H9 (cell line): ENCODE measurements around the gene BCAS1. TPM values are rescaled to one million over a fixed set of nuclear protein-coding genes. Genes with fewer than 3 reads are reported as not detected.

Experiments
- DNase-seq: peaks from one replicate; pipeline ENCODE4 v3.0.0-alpha.2; 2017
- H2AFZ ChIP-seq: one replicate; pipeline ENCODE4 v1.6.1; 2013; ENCODE audit warnings: mild to moderate bottlenecking, low read length, control low read depth, moderate library complexity
- H2AK5ac ChIP-seq: 2 replicates; pipeline ENCODE4 v1.6.1; 2013; ENCODE audit warnings: low read length, control low read depth, mixed read lengths; ENCODE audit not compliant: insufficient read length
- H2BK120ac ChIP-seq: one replicate; pipeline ENCODE4 v1.6.1; 2013; ENCODE audit warnings: low read depth, mild to moderate bottlenecking, low read length, control low read depth, inconsistent platforms; ENCODE audit not compliant: poor library complexity, severe bottlenecking
- H2BK12ac ChIP-seq: 2 replicates; pipeline ENCODE4 v1.6.1; 2013; ENCODE audit warnings: low read length, control low read depth, mixed read lengths, low read depth; ENCODE audit not compliant: insufficient read length
- H2BK15ac ChIP-seq: 2 replicates; pipeline ENCODE4 v1.6.1; 2013; ENCODE audit warnings: low read depth, low read length, control low read depth
- H2BK20ac ChIP-seq: one replicate; pipeline ENCODE4 v1.6.1; 2013; ENCODE audit warnings: low read depth, mild to moderate bottlenecking, low read length, control low read depth, inconsistent platforms; ENCODE audit not compliant: poor library complexity, severe bottlenecking
- H2BK5ac ChIP-seq: 2 replicates; pipeline ENCODE4 v1.6.1; 2013; ENCODE audit warnings: low read length, control low read depth, mixed read lengths; ENCODE audit not compliant: insufficient read length
- H3K14ac ChIP-seq: 2 replicates; pipeline ENCODE4 v1.6.1; 2013; ENCODE audit warnings: low read length, control low read depth; ENCODE audit not compliant: insufficient read depth
- H3K18ac ChIP-seq: 2 replicates; pipeline ENCODE4 v1.6.1; 2013; ENCODE audit warnings: low read depth, mild to moderate bottlenecking, mixed read lengths, low read length, control low read depth; ENCODE audit not compliant: insufficient read length
- H3K23ac ChIP-seq: 2 replicates; pipeline ENCODE4 v1.6.1; 2013; ENCODE audit warnings: low read length, control low read depth, mixed read lengths, low read depth; ENCODE audit not compliant: insufficient read length
- H3K23me2 ChIP-seq: 2 replicates; pipeline ENCODE4 v1.6.1; 2013; ENCODE audit warnings: low read depth, mild to moderate bottlenecking, mixed read lengths, low read length, control low read depth; ENCODE audit not compliant: insufficient read length, poor library complexity, severe bottlenecking
- H3K27ac ChIP-seq: 2 replicates; pipeline ENCODE4 v1.5.1; 2013; ENCODE audit warnings: low read length, control low read depth, mixed read lengths, low read depth; ENCODE audit not compliant: insufficient read length
- H3K27me3 ChIP-seq: 2 replicates; pipeline ENCODE4 v1.6.1; 2013; ENCODE audit warnings: low read length, control low read depth, inconsistent platforms; ENCODE audit not compliant: insufficient read depth
- H3K4ac ChIP-seq: 2 replicates; pipeline ENCODE4 v1.6.1; 2013; ENCODE audit warnings: low read depth, mild to moderate bottlenecking, control low read depth, inconsistent platforms, low read length, moderate library complexity
- H3K4me1 ChIP-seq: 2 replicates; pipeline ENCODE4 v1.6.1; 2013; ENCODE audit warnings: low read length, control low read depth, inconsistent platforms; ENCODE audit not compliant: insufficient read depth
- H3K4me2 ChIP-seq: 2 replicates; pipeline ENCODE4 v1.6.1; 2013; ENCODE audit warnings: low read length, control low read depth, mixed read lengths; ENCODE audit not compliant: insufficient read length, insufficient read depth
- H3K56ac ChIP-seq: 2 replicates; pipeline ENCODE4 v1.6.1; 2013; ENCODE audit warnings: low read depth, mild to moderate bottlenecking, mixed read lengths, low read length, control low read depth; ENCODE audit not compliant: insufficient read length
- H3K79me1 ChIP-seq: 2 replicates; pipeline ENCODE4 v1.6.1; 2013; ENCODE audit warnings: low read depth, mild to moderate bottlenecking, moderate library complexity, low read length, control low read depth, inconsistent platforms; ENCODE audit not compliant: insufficient read depth, poor library complexity, severe bottlenecking
- H3K79me2 ChIP-seq: 2 replicates; pipeline ENCODE4 v1.6.1; 2013; ENCODE audit warnings: low read length, control low read depth, inconsistent platforms; ENCODE audit not compliant: insufficient read depth
- H3K9ac ChIP-seq: 2 replicates; pipeline ENCODE4 v1.6.1; 2013; ENCODE audit warnings: low read length, control low read depth, mixed read lengths; ENCODE audit not compliant: insufficient read length; ENCODE audit errors: extremely low read depth
- H3K9me3 ChIP-seq: one replicate; pipeline ENCODE4 v1.6.1; 2013; ENCODE audit warnings: low read depth, low read length, inconsistent platforms; ENCODE audit not compliant: control insufficient read depth
- H3T11ph ChIP-seq: one replicate; pipeline ENCODE4 v1.6.1; 2013; ENCODE audit warnings: mild to moderate bottlenecking, low read length, control low read depth, inconsistent platforms
- H4K20me1 ChIP-seq: one replicate; pipeline ENCODE4 v1.6.1; 2013; ENCODE audit not compliant: control insufficient read depth, insufficient read length, insufficient read depth
- H4K5ac ChIP-seq: 2 replicates; pipeline ENCODE4 v1.6.1; 2013; ENCODE audit warnings: low read depth, mild to moderate bottlenecking, mixed read lengths, low read length, control low read depth; ENCODE audit not compliant: insufficient read length
- H4K8ac ChIP-seq: replicated peaks from 2 replicates; pipeline ENCODE4 v1.6.1; 2013; ENCODE audit warnings: low read length, control low read depth, mixed read lengths, low read depth; ENCODE audit not compliant: insufficient read length
- H4K91ac ChIP-seq: 2 replicates; pipeline ENCODE4 v1.6.1; 2013; ENCODE audit warnings: low read depth, mild to moderate bottlenecking, moderate library complexity, mixed read lengths, low read length, control low read depth; ENCODE audit not compliant: insufficient read length
- H3K27ac Mint-ChIP-seq, 3 experiments: 2 replicates in 2 of 3; 3 replicates in 1 of 3; pipeline ENCODE4 v1.8.0; 2020 to 2021; ENCODE audit warnings: mixed read lengths in 3 of 3, mild to moderate bottlenecking in 1 of 3, moderate library complexity in 1 of 3
- H3K27me3 Mint-ChIP-seq: 2 replicates; pipeline ENCODE4 v1.8.0; 2021; ENCODE audit warnings: low read depth, mild to moderate bottlenecking, moderate library complexity, mixed read lengths
- H3K36me3 Mint-ChIP-seq, 3 experiments: 2 replicates in 2 of 3; 3 replicates in 1 of 3; pipeline ENCODE4 v1.8.0; 2020 to 2021; ENCODE audit warnings: low read depth in 3 of 3, mixed read lengths in 3 of 3; ENCODE audit not compliant: insufficient read depth in 1 of 3
- H3K4me1 Mint-ChIP-seq, 2 experiments: 2 replicates each; pipeline ENCODE4 v1.8.0; 2020; ENCODE audit warnings: mixed read lengths in 2 of 2
- H3K4me3 Mint-ChIP-seq, 2 experiments: 2 replicates in 1 of 2; 3 replicates in 1 of 2; pipeline ENCODE4 v1.8.0; 2020 to 2021; ENCODE audit warnings: mild to moderate bottlenecking in 2 of 2, mixed read lengths in 2 of 2, moderate library complexity in 1 of 2
- H3K9me3 Mint-ChIP-seq, 2 experiments: 2 replicates in 1 of 2; 3 replicates in 1 of 2; pipeline ENCODE4 v1.8.0; 2020; ENCODE audit warnings: mild to moderate bottlenecking in 2 of 2, mixed read lengths in 2 of 2, moderate library complexity in 1 of 2
- WGBS: extraction: QIAGEN DNeasy Blood & Tissue Kit; methylation state at CpG from one replicate; pipeline ENCODE4 v1.1.7; 2013; ENCODE audit warnings: missing lambda C conversion rate, low lambda C conversion rate, mixed read lengths; ENCODE audit not compliant: insufficient read length; ENCODE audit errors: extremely low coverage; 5-methylcytosine and 5-hydroxymethylcytosine counted together
- total RNA-seq: library from RNA; stranded (reverse); gene quantifications from 2 replicates; pipeline ENCODE4 v1.2.1, GENCODE V29; 2021
- TF ChIP-seq, protein P1 (sequence below): fragments of 200-600 bp; sonication (generic); conservative IDR thresholded peaks from 3 replicates; pipeline ENCODE4 v1.8.0; 2021; ENCODE audit warnings: antibody characterized with exemption, mild to moderate bottlenecking

BCAS1 gene
- total RNA-seq, 1 experiment from 2014 or later: 0.15 TPM

DNA sequence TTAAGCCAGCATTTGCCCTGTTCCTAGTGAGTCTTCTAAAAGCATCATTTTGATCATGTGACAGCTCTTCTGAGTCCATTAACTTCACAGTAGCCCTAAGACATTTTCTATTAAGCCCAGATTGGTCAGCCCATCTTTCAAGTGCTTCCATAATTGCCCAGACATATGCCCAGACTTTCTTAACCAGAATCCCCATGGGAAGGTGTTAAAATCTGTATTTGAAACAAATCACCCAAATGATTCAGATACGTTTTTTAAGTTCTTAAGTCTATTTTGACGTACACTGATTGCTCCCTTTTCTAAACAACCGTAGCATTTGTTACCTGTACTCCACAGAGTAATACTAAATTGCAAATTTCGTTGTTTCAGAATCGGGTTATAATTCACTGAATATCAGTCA, 89.3 kb downstream of the BCAS1 start:
- Histone ChIP-seq H2BK20ac (no peak overlapping the region), H3K4ac (no peak overlapping the region), H4K8ac (no peak overlapping the region), H2AK5ac (no peak overlapping the region), H3K9me3 (no peaks in the 10 kb centered on the region), H3K27me3 (no peaks in the 10 kb centered on the region), H3K18ac (no peak overlapping the region), H2BK5ac (no peak overlapping the region), H2BK12ac (no peak overlapping the region), H3K4me2 (no peak overlapping the region), H4K91ac (no peak overlapping the region), H4K20me1 (no peaks in the 10 kb centered on the region), H4K5ac (no peak overlapping the region), H3K79me2 (no peaks in the 10 kb centered on the region), H3K4me1 (no peaks in the 10 kb centered on the region), H2BK120ac (no peak overlapping the region), H3K14ac (no peak overlapping the region), H3T11ph (no peak overlapping the region), H2AFZ (no peak overlapping the region), H3K9ac (no peak overlapping the region), H2BK15ac (no peak overlapping the region), H3K23me2 (no peaks in the 10 kb centered on the region), H3K56ac (no peak overlapping the region), H3K27ac (no peak overlapping the region), H3K23ac (no peak overlapping the region), H3K79me1 (no peaks in the 10 kb centered on the region)
- H3K27me3 Mint-ChIP-seq: no peaks in the 10 kb centered on the region
- no peak overlapping the region for H3K4me3 Mint-ChIP-seq
- H3K4me1 Mint-ChIP-seq: no peaks in the 10 kb centered on the region
- TF ChIP-seq, protein P1, sequence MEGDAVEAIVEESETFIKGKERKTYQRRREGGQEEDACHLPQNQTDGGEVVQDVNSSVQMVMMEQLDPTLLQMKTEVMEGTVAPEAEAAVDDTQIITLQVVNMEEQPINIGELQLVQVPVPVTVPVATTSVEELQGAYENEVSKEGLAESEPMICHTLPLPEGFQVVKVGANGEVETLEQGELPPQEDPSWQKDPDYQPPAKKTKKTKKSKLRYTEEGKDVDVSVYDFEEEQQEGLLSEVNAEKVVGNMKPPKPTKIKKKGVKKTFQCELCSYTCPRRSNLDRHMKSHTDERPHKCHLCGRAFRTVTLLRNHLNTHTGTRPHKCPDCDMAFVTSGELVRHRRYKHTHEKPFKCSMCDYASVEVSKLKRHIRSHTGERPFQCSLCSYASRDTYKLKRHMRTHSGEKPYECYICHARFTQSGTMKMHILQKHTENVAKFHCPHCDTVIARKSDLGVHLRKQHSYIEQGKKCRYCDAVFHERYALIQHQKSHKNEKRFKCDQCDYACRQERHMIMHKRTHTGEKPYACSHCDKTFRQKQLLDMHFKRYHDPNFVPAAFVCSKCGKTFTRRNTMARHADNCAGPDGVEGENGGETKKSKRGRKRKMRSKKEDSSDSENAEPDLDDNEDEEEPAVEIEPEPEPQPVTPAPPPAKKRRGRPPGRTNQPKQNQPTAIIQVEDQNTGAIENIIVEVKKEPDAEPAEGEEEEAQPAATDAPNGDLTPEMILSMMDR: no peak
- no CpG with 5 or more reads among the region's 5 CpGs for WGBS
- H3K36me3 Mint-ChIP-seq: no peaks in the 10 kb centered on the region
- H3K9me3 Mint-ChIP-seq: peaks cover 0 to 5% of the 10 kb centered on the region in 2 experiments; a peak in 3 of 5 replicates
- H3K27ac Mint-ChIP-seq: no peak overlapping the region
- DNase-seq: no peak
